Islet of Langerhans (tissue), 1 donor: ENCODE data around the gene PRPSAP2.
"Not testable (repeated sequence)": the region's sequence is repeated elsewhere in the genome, so short reads cannot be mapped to it uniquely, and the experiment has no call there.

Experiments used
- FAIRE-seq: peaks from one replicate; lab custom pipeline; 2011; peaks lifted over from hg19 to GRCh38; lab: Jason Lieb, UNC

PRPSAP2 gene

DNA sequence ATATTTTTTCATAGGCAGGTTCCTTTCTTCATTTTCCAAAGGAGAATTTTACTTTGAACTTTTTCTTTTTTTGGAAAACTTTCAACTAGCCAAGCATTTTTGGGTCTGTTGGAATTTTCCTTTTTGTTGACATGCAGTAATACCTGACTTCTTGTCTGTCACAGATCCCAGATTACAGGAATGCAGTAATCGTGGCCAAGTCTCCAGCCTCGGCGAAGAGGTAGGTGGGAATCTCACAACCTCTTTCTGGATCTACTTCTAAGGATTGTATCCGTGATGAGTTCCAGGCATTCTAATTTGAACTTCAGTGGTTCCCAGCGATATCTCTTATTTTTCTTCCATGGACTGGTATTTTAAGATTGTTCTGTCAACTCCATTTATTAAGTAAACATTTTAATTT lies 31.7 kb downstream of the PRPSAP2 start:
- no peak for FAIRE-seq

- no peak for FAIRE-seq
Measured at GRCh38 chr17:18891541-18891940, 33.6 kb downstream of the PRPSAP2 start.

GRCh38 chr17:18896146-18896545 lies 38.2 kb downstream of the PRPSAP2 start:
- FAIRE-seq, result no peak

DNA sequence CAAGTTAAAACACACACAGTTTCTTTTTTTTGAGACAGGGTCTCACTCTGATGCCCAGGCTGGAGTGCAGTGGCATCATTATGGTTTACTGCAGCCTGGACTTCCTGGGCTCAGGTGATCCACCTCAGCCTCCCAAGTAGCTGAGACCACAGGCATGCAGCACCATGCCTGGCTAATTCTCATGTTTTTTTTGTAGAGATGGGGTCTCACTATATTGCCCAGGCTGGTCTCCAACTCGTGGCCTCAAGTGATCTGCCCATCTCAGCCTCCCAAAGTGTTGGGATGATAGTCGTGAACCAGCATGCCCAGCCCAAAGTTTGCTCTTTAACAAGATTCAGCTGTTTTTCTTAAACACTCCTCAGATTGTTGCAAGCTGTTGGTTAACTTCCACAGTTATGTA lies 39.0 kb downstream of the PRPSAP2 start:
- no peak for FAIRE-seq

DNA sequence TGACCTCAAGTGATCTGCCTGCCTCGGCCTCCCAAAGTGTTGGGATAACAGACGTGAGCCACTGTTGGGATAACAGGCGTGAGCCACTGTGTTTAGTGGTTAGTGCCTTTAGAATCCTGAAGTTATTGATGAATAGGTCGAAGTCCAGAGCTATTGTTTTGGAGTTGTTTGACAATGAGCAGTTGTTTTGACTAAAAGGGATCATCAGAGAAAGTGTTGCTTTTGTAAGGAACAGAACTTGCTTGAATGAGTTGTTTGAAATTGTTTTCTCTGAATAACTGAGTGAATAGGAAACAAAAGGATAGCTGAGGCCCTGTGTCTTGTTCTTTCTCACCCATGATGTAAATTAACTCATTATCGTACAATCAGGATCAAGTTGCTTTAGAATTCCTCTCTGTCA lies 46.6 kb downstream of the PRPSAP2 start:
- FAIRE-seq, result no peak

DNA sequence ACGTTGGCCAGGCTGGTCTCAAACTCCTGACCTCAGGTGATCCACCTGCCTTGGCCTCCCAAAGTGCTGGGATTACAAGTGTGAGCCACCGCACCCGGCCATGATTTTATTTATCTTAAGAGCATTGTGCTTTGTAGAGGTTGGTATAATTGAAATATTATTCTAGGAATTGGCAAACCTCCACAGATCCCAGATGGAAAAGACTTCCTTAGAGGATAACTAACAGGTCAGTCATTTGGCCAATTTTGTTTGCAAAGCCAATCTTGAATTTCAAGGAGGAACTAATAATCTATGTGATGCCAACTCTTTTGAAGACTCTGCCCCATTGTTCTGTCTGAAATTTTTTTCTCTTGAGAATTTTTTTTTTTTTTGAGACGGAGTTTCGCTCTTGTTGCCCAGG lies 47.3 kb downstream of the PRPSAP2 start:
- no peak for FAIRE-seq

DNA sequence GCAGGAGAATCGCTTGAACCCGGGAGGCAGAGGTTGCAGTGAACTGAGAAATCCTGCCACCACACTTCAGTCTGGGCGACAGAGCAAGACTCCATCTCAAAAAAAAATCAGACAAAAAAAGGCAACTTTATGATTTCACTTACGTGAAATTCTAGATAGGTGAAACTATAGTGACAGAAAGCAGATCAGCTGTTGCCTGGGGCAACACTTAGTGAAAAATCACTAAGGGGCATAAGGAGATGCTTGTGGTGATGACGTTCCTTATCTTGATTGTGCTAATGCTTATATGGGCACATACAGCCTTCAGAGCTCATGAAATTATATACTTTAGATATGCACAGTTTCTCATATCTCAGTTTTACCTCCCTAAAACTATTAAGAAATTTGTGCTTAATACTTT lies 52.4 kb downstream of the PRPSAP2 start:
- FAIRE-seq, result no peak

GRCh38 chr17:18910881-18911280 lies 53.0 kb downstream of the PRPSAP2 start:
- FAIRE-seq, result no peak

GRCh38 chr17:18916816-18917500 lies 59.0 kb downstream of the PRPSAP2 start:
- no peak for FAIRE-seq

GRCh38 chr17:18917506-18918032 lies 59.6 kb downstream of the PRPSAP2 start:
- no peak for FAIRE-seq

GRCh38 chr17:18919963-18920362 lies 62.0 kb downstream of the PRPSAP2 start:
- FAIRE-seq, result no peak

DNA sequence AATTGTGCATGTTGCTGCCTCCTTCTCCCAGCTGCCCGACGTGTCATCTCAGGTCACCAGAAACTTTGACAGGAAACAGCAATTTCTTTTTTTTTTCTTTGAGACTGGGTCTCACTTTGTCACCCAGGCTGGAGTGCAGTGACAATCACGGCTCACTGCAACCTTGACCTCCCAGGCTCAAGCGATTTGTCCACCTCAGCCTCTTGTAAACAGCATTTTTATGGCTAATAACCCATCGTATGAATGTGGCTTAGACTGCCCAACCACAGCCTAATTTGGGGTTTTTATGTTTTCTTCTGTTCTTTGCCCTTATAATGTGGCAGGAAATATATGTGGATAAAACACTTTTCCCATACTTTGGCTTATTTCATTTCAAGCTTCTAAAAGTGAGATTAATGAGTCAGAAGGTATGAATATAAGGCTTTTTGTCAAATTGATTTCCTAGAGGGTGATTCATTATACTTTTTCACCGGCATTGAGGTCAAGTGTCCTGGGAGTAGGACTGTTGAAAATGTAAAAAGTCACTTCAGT lies 63.0 kb downstream of the PRPSAP2 start:
- no peak for FAIRE-seq

DNA sequence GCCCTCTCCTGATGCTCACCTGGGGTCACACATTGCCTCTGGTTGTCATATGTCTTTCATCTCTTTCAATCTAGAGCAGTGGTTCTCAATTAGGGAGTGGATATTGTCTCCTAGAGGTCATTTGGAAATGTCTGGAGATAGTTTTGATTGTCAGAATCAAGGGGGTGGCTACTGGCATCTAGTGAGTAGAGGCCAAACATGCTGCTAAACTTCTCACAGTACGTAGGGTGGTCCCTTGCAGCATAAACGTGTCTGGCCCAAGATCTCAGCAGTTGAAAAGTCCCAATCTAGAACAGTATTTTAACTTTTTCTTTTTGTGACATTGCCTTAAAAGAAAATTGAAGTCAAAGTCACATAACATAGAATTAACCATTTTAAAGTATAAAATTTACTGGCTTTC lies 63.6 kb downstream of the PRPSAP2 start:
- FAIRE-seq, result no peak

GRCh38 chr17:18921912-18922451 lies 64.1 kb downstream of the PRPSAP2 start:
- no peak for FAIRE-seq

GRCh38 chr17:18922596-18922995 lies 64.7 kb downstream of the PRPSAP2 start:
- FAIRE-seq, result not testable (repeated sequence)

DNA sequence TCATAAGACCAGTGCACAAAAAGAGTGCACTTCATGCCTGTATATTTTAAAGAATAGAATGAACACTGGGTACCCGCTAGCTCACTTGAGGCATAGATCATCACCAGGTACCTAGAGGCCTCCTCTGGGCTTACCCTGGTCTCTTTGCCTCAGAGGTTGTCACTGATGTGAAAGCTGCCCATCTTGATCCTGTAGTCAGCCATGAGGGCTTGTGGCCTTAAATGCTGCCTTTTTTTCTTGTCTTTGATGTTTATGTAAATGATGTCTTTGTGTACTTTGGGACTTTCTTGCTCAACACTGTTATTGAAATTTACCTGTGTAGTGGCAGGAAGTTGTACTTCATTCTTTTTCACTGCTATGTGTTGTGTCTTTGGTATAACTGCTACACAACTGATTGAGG lies 67.3 kb downstream of the PRPSAP2 start:
- no peak for FAIRE-seq

DNA sequence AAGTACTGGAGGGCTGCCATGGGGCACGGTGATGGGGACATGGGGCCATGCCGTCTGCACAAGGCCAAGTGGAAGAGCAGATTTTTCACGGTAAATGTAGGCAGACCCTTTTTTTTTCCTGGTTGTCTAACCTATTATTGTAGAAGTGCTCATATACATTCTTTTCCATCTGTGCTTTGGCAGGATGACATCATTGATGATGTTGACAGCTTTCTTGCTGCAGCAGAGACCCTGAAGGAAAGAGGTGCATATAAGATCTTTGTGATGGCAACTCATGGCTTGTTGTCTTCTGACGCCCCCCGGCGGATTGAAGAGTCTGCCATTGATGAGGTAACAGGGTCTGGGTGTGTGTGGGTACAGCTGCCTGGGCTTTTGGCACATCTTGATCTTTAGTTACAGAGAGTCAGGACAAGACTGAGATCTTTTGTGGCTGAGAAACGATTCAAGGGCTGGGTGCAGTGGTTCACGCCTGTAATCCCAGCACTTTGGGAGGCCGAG lies 70.7 kb downstream of the PRPSAP2 start:
- FAIRE-seq, result no peak

DNA sequence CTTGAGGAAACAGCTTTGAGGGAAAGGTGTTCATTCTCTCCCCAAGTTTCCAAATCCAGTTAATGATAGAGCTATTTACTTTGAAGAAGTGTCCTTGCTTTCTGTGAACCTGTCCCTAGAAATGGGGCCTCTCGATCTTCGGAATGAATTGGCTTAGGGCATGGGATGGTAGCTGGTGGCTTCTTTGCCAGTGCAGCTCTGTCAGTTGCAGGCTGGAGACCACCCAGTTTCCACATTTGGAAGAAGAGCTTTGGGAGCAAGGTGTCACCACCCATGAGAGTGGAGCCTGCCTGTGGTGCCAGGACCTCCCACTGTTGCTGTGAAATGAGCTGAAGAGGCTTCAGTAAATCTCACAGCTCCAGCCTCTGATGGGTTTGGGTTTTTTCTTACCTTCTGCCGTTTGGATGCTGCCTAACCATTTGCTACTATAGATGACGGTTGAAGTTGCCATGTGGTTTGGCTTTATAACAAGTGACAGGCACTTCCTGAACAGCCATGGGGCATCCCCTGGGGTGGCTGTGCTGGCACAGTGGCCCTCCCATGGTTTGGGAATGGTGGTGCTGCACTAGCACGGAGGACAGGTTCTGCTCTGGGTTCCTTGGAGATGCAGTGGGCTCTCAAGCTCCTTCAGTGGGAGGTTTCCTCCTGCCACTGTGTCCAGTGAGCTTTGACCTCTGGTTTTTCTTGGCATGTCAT lies 74.6 kb downstream of the PRPSAP2 start:
- no peak for FAIRE-seq

DNA sequence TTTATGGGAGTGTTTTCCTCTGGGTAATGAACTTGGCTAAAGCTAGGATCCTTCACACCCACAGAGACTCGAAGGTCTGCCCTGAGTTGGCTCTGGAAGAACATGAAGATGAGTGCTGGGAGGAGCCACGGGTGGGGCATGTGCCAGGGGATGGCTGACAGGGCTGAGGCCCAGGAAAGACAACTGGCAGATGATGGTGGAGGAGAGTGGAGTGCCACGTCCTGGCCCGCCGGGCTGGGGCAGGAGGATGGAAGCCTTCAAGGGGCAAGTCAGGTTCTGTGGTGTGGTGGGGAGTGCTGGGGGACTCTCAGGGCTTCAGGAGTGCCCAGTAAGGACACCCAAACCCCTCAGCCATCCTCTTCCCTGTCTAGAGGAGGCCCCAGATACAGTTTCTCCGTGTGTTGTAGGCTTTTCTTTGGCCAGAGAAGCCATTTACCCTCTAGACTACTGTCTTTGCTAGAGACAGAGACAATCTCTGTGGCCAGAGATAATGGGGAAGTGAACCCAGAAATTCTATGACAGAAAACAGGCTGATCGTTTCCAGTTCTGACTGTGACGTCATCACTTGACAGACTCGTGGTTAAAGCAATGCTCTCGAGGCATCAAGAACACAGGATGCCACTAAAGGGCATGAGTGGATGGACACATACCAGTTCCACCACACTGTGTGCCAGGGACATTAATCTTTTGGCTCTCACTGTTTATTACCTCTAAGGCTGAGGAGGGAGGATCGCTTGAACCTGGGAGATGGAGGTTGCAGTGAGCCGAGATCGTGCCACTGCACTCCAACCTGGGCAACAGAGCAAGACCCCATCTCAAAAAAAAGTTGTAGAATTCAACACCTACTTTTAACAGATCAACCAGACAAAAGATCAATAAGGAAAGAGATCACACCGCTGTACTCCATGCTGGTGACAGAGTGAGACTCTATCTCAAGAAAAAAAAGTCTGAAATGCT lies 75.4 kb downstream of the PRPSAP2 start:
- no peak for FAIRE-seq

GRCh38 chr17:18937981-18938691 lies 80.2 kb downstream of the PRPSAP2 start:
- no peak for FAIRE-seq

DNA sequence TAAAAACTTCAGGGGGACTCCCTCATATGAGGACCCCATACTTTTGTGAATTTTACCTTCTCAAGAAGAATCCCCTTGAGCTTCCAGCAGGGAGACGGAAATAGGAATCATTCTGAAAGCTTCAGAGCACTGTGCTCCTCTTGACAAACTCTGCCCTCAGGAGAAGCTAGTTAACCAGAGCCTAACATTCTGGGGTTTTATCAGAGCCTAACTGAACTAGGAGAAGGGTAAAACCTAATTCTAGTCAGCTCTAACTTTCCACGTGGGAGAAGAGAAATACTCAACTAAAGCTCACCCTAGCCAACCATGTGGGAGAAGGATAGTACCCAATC lies 80.7 kb downstream of the PRPSAP2 start:
- FAIRE-seq, result no peak
